DMS153 (cell line): ENCODE measurements around the gene TUBGCP4.
A peak's percentile ranks its signal among the peaks of the same experiment; 100 is the strongest.
"Not testable (repeated sequence)": the region's sequence is repeated elsewhere in the genome, so short reads cannot be mapped to it uniquely, and the experiment has no call there.

ENCODE experiments used
- DNase-seq: peaks from one replicate; lab custom pipeline; 2025; lab: John Stamatoyannopoulos, UW

Gene TUBGCP4

GRCh38 chr15:43370975-43371974 is at the start of gene TUBGCP4, which contains the start of gene ZSCAN29:
TSS of gene TUBGCP4 (plus strand) at chr15:43371101. CDS start at chr15:43371355, 254 bp downstream.
TSS of gene ZSCAN29 (minus strand) at chr15:43371043. CDS start at chr15:43369913, 1,130 bp downstream.
- DNase-seq = peak; percentile 53

DNA sequence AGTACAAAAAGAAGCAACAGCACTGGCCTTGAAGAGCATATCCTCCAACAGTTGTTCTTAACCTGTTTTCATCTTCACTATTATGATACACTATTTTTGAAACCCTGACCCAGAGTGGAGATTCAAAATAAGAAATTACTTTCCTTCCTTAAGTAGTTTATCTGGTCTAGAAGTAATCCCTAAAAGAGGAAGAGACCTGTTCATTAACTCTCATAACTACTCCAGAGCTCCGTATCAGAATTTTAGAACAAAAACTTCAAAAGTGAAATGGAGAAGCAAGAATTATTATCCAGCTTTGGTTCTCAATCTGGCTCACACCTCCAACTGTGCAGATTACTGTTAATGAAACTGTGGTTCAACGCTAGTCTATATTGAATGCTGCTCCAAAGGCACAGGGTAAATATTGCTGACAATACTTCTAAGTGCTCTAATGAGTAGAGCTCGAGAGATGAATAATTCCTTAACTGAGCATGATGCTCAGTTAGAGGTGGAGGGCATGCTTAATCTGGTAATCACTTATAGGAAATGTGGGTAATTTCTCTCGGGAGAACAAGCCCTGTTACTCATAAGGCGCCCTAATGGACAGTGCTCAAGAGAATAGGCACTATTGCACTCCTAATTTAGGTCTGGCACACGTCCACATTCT is 45.7 kb upstream of the TUBGCP4 start:
- no peak for DNase-seq

GRCh38 chr15:43329217-43329959 is 41.5 kb upstream of the TUBGCP4 start:
- DNase-seq = no peak

DNA sequence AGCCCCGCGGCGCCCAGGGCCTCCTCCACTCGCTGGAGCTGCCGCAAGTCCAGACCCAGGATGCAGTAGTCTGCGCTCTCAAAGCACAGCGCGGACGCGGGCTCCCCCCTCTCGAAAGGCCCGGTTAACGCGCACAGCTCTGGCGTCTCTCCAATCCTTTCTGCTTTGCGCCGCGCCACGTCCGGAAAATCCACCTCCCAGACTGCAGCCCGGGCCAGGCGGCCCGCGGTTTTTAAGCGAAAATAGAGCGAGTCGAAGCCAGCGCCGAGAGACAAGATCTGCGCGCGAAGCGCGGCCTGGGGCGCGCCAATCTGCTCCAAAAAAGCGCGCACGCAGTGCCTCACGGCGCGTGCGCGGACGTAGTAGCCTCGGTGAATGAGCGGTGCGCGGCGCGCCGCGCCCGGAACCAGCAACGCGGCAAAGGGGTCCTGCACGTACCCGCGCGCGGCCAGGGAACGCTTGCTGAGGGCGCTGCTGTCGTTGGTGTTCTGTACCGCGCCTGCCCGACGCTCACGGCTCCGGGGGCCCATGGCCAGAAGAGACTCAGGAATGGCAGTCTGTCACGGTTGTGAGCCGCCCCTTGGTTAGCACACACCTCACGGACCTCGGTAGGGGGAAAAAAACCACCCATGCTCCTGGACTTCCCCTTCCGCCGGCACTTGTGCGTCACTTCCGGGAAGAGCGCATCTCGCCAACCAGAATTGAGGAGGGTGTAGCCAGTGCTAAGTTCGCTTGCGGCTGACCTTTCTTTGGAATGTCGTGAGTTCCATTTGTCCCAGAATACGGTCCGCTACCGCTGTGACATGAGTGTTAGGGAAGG is 40.7 kb upstream of the TUBGCP4 start, which contains the start of gene LCMT2:
LCMT2 (minus strand) TSS at position 614 of the 820 bp plus-strand sequence; CDS start at position 530, 84 bp downstream.
- DNase-seq = peak; percentile 33

DNA sequence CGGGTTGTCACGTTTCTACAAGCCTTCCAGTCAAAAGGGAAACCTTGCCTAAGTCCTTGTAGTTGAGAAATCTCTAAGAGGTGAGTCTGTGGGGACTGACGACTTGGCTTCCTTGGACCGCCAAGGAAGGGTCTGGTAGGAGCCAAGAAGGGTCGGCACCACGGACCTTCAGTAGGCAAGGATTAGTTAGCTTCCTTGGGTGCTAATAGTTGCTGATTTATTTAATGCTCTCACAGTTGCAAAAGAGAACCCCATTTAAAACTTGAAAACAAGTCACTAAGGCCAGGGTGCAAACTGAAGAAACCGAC is 40.2 kb upstream of the TUBGCP4 start:
- DNase-seq = no peak

- no peak for DNase-seq
Observed at GRCh38 chr15:43346305-43346704, 24.6 kb upstream of the TUBGCP4 start.

GRCh38 chr15:43347114-43347513 is 23.8 kb upstream of the TUBGCP4 start:
- DNase-seq = no peak

DNA sequence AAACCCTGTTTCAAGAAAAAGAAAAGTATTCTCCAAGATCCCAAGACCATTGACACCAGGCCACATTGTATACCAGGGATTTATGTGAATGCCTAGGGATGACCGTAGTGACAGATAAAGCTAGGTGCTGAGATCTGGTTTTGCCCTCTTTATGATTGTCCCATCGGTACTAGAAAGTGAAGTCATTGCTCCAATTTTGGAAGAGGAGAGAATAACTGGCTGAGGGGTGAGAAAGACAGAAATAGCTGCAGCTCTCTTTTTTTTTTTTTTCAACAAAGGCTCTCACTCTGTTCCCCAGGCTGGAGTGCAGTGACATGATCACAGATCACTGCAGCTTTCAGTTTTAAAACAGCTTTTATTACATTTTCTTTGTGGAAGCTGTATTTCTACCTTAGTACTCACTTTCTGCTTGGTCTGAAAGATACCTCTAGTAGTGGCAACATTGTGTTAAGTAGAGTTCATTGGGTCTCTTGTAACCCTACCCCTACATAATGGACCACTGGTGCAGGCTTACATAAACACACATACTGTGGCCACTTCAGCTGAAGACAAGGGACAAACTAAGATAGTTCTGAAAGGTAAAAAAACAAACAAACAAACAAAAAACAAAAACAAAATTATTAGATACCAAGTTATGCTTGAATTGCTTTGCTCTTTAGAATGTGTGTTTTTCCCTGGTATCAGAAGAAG is 18.1 kb upstream of the TUBGCP4 start:
- no peak for DNase-seq

GRCh38 chr15:43360821-43361220 is 10.1 kb upstream of the TUBGCP4 start:
- no peak for DNase-seq

DNA sequence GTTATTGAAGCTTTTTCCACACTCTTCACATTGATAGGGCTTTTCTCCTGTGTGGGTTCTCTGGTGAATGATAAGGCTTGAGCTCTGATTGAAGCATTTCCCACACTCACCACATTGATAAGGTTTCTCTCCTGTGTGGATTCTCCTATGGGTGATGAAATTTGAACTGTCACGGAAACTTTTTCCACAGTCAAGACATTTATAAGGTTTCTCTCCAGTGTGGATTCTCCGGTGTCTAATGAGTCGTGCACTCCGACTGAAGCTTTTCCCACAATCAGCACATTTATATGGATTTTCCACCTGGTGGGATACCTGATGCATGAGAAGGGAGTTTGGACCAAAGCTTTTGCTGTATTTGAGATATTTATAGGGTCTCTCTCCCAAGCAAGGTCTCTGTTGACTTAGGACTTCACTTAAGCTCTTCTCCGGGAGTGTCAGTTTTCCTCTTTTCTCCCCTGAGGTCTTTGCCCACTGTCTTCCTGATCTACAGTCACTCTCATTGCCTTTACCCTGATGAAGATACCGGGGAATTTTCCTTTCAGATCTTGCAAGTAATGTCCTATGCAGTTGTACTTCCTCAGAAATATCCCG is 9.5 kb upstream of the TUBGCP4 start:
- DNase-seq = no peak

- no peak for DNase-seq
Observed at GRCh38 chr15:43370310-43370974, 459 bp upstream of the TUBGCP4 start.

GRCh38 chr15:43376017-43376705 is 5.3 kb downstream of the TUBGCP4 start:
- no peak for DNase-seq

DNA sequence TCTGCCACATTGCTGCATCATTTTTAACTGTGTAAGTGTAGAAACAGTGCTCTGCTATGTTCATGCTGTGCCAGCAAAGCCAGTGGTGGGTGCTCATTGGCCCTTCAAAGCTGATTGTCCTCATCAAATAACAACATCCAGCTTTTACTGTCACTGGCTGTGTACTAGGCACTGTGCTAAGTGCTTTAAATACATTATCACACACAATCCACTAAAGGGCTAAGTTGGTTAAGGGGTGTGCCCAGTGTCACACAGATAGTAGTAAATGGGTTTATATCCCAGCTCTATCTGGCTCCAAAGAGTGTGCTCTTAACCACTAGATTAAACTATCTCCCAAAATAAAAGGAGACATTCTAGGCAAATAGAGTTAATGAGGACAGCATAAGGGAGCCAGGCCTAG is 7.7 kb downstream of the TUBGCP4 start:
- DNase-seq = no peak

DNA sequence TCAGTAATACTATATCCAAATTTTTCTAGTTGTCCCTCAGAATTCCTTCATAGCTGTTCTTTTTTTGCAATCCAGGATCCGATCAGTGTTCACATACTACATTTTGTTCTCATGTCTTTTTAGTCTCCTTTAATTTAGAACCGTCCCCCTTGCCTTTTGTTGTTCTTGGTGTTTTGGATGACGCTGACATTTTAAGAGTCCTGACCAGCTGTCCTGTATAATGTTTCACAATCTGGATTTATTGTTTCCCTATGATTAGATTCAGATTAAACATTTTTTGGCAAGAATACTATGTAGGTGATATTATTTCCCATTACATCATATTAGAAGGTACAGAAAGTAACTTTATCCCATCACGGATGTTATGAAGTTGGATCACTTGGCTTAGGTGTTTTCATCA is 11.4 kb downstream of the TUBGCP4 start:
- no peak for DNase-seq

DNA sequence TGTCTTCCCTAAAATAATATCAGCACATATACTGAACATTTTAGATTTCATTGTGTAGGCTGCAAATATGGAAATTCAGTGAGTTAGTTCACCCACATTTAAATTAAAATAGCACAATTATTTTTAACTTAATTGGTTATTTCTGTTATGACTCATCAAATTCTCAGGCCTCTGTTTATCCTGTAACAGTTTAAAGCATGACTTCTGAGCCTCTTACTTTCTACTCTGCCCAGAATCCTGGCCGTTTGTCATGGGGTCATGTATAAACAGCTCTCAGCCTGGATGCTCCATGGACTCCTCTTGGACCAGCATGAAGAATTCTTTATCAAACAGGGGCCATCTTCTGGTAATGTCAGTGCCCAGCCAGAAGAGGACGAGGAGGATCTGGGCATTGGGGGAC is 12.2 kb downstream of the TUBGCP4 start:
- DNase-seq = no peak

DNA sequence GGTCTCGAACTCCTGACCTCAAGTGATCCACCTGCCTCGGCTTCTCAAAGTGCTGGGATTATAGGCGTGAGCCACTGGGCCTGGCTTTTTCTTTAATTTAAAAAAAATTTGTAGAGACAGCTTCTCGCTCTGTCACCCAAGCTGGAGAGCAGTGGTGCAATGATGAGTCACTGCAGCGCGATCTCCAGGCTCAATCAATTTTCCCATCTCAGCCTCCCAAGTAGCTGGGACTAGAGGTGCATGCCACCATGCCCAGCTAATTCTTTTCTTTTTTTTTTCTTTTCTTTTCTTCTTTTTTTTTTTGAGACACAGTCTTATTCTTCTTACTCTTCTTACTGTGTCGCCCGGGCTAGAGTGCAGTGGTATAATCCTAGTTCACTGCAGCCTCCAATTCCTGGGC is 19.8 kb downstream of the TUBGCP4 start:
- DNase-seq = no peak

DNA sequence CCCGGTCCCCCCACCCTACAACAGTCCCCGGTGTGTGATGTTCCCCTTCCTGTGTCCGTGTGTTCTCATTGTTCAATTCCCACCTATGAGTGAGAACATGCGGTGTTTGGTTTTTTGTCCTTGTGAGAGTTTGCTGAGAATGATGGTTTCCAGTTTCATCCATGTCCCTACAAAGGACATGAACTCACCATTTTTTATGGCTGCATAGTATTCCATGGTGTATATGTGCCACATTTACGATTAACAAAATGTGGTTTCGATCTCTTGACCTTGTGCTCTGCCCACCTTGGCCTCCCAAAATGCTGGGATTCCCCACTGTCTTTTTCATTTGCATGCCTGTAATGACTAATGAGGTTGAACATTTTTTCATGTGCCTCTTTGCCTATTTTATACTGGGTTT is 22.7 kb downstream of the TUBGCP4 start:
- DNase-seq = not testable (repeated sequence)

- DNase-seq = no peak
Observed at GRCh38 chr15:43402255-43402654, 31.4 kb downstream of the TUBGCP4 start.

- no peak for DNase-seq
Observed at GRCh38 chr15:43403616-43404015, 32.7 kb downstream of the TUBGCP4 start.
